Measurements from ENCODE around the gene CALHM4. TPM values are rescaled to one million over a fixed set of nuclear protein-coding genes. Genes with fewer than 3 reads are reported as not detected.

CALHM4 gene
- total RNA-seq, 1 experiment from 2014 or later: not detected

DNA sequence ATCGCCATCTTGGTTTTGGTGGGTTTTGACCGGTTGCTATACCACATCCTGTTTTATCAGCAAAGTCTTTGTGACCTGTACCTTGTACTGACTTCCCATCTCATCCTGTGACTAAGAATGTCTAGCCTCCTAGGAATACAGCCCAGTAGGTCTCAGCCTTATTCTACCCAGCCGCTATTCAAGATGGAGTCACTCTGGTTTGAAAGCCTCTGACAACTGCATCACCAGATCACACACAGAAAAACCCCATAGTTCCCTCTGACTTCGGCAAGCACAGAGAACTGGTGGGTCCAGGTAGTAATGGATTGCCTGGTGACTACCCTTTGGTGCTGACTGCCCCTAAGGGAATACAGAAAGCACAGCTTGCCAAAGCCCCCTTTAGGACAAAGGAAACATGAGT lies 52.4 kb downstream of the CALHM4 start:
- CTCF ChIA-PET: no interaction called here
- POLR2A ChIA-PET (ENCODE audit: low non-redundant PET): no interaction called here

More for the DNA sequence above, 52.4 kb downstream of the CALHM4 start:
- no peaks in the 10 kb centered on the region for H3K4me1 ChIP-seq (ENCODE audit: insufficient read depth, low read length, poor library complexity, severe bottlenecking)
- H3K4me3 ChIP-seq (ENCODE audit: low read depth, low read length, poor library complexity, severe bottlenecking): no peak overlapping the region
- no peaks in the 10 kb centered on the region for H3K36me3 ChIP-seq (ENCODE audit: insufficient read depth, low read length, poor library complexity, severe bottlenecking)
- H3K27me3 ChIP-seq (replicated peaks; ENCODE audit: insufficient read depth, low read depth, low read length, poor library complexity): peaks cover 2% of the 10 kb centered on the region
- no peaks in the 10 kb centered on the region for H3K9me3 ChIP-seq (ENCODE audit: low read depth, low read length, poor library complexity, severe bottlenecking)
- intact Hi-C loops (cut with micrococcal nuclease; ENCODE audit: unreplicated experiment): no loop called here
- TF ChIP-seq EZH2 (IDR thresholded peaks at IDR 0.05; ENCODE audit: borderline replicate concordance, low read depth, low read length, poor library complexity, severe bottlenecking): no peak
- TF ChIP-seq, protein P1, sequence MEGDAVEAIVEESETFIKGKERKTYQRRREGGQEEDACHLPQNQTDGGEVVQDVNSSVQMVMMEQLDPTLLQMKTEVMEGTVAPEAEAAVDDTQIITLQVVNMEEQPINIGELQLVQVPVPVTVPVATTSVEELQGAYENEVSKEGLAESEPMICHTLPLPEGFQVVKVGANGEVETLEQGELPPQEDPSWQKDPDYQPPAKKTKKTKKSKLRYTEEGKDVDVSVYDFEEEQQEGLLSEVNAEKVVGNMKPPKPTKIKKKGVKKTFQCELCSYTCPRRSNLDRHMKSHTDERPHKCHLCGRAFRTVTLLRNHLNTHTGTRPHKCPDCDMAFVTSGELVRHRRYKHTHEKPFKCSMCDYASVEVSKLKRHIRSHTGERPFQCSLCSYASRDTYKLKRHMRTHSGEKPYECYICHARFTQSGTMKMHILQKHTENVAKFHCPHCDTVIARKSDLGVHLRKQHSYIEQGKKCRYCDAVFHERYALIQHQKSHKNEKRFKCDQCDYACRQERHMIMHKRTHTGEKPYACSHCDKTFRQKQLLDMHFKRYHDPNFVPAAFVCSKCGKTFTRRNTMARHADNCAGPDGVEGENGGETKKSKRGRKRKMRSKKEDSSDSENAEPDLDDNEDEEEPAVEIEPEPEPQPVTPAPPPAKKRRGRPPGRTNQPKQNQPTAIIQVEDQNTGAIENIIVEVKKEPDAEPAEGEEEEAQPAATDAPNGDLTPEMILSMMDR (conservative IDR thresholded peaks at IDR 0.05; ENCODE audit: low read depth, low read length): no peak
- DNase-seq (ENCODE audit: low spot score): no peak
- H3K27ac ChIP-seq (ENCODE audit: low read depth, low read length, poor library complexity, severe bottlenecking): no peak overlapping the region
- BruUV-seq (replicated peaks): no TSS peak

Other genes starting within 250 kb of the CALHM4 start
- 31.4 and 33.3 TPM in 2 replicates for gene DSE, start 182.8 kb upstream of the CALHM4 start, total RNA-seq (2021)
- gene CALHM6, start 92.4 kb upstream of the CALHM4 start, total RNA-seq (2021): not detected in 2 replicates
- 0.26 TPM in 2 replicates for gene CALHM5, start 42.1 kb upstream of the CALHM4 start, total RNA-seq (2021)
- gene TRAPPC3L, start 8.1 kb upstream of the CALHM4 start, total RNA-seq (2021): not detected in 2 replicates
- 47.2 and 52.3 TPM in 2 replicates for gene RWDD1, start 17.8 kb downstream of the CALHM4 start, total RNA-seq (2021)
- gene RSPH4A, start 62.7 kb downstream of the CALHM4 start, total RNA-seq (2021): 0.24 and 0.26 TPM in 2 replicates
- gene ZUP1, start 115.0 kb downstream of the CALHM4 start, total RNA-seq (2021): 18.2 and 19.0 TPM in 2 replicates
- 17.3 and 19.4 TPM in 2 replicates for gene KPNA5, start 127.5 kb downstream of the CALHM4 start, total RNA-seq (2021)
- gene FAM162B, start 212.0 kb downstream of the CALHM4 start, total RNA-seq (2021): 0.81 and 0.97 TPM in 2 replicates